HG03354 (cell line): Measurements from ENCODE around the gene DCAF8L1.
"Not testable (repeated sequence)": the region's sequence is repeated elsewhere in the genome, so short reads cannot be mapped to it uniquely, and the experiment has no call there.

Experiments used
- ATAC-seq: cut with Tn5 transposase; IDR thresholded peaks from one replicate; pipeline ENCODE4 v1.9.1; 2021; ENCODE audit warnings: mild to moderate bottlenecking; ENCODE audit not compliant: unreplicated experiment, poor library complexity, severe bottlenecking

DCAF8L1 gene

GRCh38 chrX:27981349-27981748, at the start of gene DCAF8L1:
TSS of gene DCAF8L1 (minus strand) at chrX:27981449. CDS start at chrX:27981334, 115 bp downstream.
- no peak for ATAC-seq

DNA sequence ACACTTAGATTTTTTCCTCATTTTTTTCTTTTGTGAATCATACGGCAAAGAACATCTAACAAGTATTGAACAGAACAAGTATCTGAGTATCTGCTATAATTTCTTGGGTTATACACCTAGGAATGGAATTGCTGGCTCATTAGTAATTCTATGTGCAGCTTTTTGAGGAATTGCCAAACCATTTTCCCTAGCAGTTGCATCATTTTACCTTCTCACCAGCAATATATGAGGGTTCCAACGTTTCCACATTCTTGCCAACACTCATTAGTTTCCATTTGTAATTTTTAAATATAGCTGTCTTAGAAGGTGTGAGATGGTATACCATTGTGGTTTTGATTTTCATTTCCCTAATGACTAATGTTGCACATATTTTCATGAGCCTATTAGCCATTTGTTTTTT, 41.1 kb upstream of the DCAF8L1 start:
- no peak for ATAC-seq

GRCh38 chrX:28016823-28017222, 35.6 kb upstream of the DCAF8L1 start:
- no peak for ATAC-seq

GRCh38 chrX:28015993-28016392, 34.7 kb upstream of the DCAF8L1 start:
- ATAC-seq = no peak

DNA sequence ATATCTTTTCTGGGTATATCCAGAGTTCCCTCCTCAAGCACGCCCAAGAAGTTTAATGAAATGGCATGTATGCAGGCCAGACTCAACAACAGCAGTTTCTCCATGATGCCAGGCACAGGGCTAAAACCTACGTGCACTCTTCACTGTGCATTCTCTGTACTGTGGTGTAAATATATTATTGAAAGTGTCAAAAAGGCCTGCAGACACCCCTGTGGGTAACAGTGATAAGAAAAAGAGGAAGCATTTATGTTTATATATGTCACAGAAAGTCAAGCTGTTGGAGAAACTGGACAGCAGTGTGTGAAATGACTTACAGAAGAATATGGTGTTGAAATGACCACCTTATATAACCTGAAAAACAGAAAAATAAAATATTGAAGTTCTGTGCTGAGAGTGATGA, 29.6 kb upstream of the DCAF8L1 start:
- ATAC-seq = no peak

GRCh38 chrX:27998666-27999065, 17.4 kb upstream of the DCAF8L1 start:
- no peak for ATAC-seq

DNA sequence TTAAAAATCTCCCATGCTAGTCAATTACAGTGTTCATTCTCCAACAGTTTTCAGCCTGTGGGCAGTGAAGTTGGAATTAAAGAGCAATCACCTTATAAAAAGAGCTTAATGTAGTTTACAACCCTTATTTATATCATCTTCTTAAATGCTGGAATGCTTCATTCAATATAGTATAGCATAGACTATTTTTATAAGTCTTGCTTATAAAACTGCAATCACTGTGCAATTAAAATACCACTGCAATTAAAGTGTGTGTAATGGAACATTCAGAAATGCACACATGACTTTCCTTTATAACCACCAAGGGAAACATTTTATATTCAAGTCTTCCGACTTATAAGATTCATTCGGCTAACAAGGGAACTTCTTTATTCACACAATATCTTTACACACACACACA, 16.4 kb upstream of the DCAF8L1 start:
- no peak for ATAC-seq

DNA sequence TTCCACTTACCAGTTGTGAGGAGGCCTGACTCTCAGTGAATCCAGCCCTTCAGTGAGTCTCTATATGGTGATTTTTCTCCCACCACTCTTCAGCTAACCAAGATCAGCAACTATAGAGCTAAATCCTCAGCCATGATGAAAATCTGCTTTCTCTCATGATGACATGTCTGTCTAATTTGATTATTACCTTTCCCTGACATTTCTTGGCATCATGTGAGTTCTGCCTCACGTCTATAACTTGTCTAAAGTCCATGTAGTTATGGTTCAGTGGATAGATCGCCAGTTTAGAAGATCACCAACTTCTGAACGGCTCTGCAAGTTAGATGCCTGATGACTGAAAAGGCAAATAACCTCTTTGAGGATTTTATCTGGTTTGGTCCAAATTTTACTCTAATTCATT, 14.9 kb upstream of the DCAF8L1 start:
- ATAC-seq = no peak

DNA sequence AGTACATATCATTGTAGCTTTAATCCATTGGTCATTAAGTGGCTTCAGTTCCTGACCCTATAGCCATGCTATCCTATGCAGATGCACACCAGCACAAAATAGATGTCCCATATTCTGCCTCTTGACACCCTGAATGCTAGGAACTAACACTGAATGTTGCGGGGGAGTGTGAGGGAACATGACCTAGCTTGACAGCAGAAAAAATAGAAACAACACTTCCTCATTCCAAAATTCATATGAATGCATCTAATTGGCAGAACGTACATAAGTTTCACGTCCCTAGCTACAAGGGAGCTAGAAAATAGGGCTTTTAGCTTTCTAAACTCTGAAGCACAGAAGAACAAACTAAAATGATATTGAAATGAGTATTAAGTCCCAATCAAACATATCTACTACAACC, 14.4 kb upstream of the DCAF8L1 start:
- ATAC-seq = no peak

DNA sequence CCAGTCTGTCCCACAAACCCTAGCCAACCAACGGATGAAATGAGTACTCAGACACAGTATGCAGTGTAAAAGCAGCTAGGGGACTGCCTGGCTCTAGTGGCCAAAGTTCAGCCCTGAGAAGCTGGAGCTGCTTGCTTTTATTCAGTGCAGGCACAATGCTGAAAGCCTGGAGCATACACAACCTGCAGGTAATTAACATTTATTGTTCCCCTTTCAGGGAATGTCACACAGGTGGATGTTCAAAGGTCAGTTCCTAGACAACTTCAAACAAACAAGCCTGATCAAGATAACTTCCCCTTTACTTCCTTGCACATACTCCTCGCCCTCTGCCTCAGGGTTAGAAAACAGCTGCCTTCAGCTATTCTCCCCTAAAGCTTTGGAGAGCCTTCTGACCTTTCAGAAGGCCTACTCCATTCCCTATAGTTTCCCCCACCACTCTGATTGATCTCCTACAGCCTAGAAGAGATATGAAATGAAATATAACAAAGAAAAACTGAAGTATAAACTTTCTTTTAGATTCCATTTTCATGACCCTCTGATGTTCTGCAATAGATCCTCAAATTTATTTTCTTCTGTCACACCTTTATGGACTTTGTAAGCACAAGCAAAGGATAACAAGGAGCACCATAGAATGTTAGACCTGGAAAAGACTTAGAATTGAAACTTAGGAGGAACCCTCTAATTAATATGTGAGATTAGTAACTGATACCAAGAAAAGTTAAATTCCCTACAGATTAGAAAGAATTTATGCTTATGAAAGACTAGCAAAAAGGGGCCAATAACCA, 6.8 kb upstream of the DCAF8L1 start:
- no peak for ATAC-seq

GRCh38 chrX:27976934-27977333, 4.3 kb downstream of the DCAF8L1 start:
- ATAC-seq = not testable (repeated sequence)

DNA sequence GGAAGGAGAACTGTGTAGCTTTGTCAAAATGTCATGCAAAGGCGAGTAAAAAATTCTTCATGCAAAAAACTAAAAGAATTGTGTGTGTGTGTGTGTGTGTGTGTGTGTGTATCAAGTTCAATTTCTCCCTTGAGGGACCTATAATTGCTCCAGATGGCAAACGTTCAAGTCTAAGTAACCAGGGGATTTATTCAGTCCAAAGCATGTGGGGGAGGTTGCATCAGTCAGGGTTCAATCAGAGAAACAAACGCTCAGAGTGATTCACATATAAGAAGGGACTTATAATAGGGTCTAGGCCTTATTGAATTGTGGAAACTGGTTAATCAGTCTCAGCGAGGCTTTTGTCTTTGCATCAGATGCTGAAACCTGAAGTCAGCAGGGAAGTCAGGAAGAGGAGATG, 5.0 kb downstream of the DCAF8L1 start:
- ATAC-seq = no peak

DNA sequence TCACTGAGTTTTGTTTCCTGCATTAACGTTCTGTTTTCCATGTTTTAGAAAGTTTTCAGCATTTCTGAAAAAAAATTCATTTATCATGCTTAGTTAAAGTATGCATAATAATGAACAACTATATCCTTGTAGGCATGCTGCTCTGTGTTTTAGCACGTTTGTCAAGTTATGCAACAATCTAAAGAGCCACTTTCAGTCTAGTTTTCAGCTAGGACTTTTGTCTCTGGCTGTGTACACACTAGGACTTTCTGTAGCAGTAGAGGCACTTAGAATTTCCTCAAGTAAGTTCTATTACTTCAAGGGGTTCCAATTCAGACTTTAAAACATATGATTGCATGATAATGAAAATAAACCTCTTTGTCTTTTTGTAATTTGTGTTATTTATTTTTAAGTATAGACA, 12.4 kb downstream of the DCAF8L1 start:
- ATAC-seq = no peak

- ATAC-seq = no peak
Observed at GRCh38 chrX:27968352-27968751, 12.9 kb downstream of the DCAF8L1 start.

DNA sequence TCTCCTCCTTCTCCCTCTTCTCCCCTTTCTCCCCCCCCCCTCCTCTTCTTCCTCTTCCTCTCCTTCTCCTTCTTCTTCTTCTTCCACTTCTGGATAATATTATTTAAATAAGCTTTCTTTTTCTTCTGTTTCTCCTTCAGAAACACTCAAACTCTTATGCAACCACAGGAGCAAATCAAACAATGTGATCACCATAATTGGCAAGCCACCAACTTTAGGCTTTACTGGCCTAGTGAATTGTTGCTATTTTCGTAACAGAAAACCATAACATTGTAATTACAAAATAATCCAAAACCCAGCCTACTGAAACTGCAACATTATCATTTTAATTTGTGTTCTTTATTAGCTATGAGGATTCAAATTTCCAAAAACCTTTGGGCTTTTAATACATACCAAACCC, 14.3 kb downstream of the DCAF8L1 start:
- no peak for ATAC-seq

DNA sequence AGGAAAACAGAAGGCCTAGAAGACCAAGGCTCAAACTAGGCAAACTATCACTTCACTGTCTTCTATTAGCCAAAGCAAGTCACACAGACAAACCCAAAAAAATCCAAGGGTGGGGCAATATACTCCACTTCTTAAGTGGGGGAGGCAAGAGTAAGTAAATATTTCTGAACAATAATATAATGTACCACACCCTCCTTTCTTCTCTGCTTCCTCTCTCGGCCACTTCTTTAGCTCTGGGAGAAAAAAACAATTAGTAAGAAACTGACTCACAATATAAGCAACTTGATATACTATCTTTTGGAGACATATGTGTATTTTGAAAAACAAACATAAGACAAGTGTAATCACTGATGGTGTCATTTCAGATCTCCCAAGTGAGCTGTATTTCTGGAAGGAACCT, 14.8 kb downstream of the DCAF8L1 start:
- no peak for ATAC-seq

GRCh38 chrX:27965348-27965747, 15.9 kb downstream of the DCAF8L1 start:
- not testable (repeated sequence) for ATAC-seq

DNA sequence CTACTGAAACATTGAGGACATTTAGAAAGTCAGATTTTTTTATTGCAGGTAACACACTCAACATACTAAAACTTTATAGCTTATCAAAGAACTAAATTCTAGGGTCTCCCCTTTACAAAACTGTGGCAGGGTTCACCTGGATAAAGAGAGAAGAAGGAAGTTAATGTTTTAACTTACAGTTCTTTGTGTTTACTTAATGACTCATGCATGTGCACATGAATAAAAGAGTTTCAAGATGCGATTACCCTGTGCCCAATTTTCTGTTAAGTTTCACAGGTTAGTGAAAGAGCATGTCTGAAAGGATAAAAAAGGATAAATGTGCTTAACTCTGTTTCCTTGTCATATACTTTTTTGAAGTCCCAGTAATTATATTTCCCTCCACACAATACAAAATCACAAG, 16.8 kb downstream of the DCAF8L1 start:
- no peak for ATAC-seq

- not testable (repeated sequence) for ATAC-seq
Observed at GRCh38 chrX:27960410-27960809, 20.8 kb downstream of the DCAF8L1 start.

GRCh38 chrX:27953171-27953570, 28.1 kb downstream of the DCAF8L1 start:
- no peak for ATAC-seq

GRCh38 chrX:27933361-27933760, 47.9 kb downstream of the DCAF8L1 start:
- no peak for ATAC-seq
